ENCODE measurements around the gene IL10RB. TPM values are rescaled to one million over a fixed set of nuclear protein-coding genes. Genes with fewer than 3 reads are reported as not detected.
A peak's percentile ranks its signal among the peaks of the same experiment; 100 is the strongest.
"Not testable (repeated sequence)": the region's sequence is repeated elsewhere in the genome, so short reads cannot be mapped to it uniquely, and the experiment has no call there.

IL10RB gene
- total RNA-seq, 4 donors from 2014 or later, result 13.1 to 23.7 (median 20.5) TPM

DNA sequence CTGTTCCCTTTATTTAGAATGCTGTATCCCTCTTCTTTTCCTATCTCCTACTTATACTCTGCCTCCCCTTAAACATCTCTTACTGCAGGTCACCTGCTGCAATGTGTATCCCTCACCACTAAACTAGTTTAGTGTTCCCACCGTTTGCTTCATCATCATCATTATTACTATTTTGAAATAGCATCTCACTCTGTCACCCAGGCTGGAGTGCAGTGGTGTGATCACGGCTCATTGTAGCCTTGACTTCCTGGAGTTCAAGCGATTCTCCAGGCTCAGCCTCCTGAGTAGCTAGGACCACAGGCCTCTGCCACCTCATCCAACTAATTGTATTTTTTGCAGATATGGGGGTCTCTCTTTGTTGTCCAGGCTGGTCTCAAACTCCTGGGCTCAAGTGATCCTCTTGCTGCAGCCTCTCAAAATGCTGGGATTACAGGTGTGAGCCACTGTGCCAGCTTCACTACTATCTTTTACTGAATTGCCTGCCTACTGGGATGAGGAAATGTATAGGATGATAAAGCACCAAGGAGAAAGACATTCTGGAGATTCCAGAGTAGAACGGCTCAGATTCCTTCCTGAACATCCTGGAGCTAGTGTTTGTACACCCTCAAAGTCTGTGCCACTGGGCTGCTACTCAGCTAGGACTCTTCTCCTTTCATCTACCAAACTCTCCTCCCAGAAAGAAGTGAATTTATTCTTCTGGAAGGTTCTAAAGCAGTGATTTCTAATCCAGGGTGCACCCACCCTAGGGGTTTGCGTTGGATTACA lies 50.0 kb downstream of the IL10RB start:
- no peak for TF ChIP-seq POLR2AphosphoS5 (IDR thresholded peaks at IDR 0.05)
- TF ChIP-seq, protein P1, sequence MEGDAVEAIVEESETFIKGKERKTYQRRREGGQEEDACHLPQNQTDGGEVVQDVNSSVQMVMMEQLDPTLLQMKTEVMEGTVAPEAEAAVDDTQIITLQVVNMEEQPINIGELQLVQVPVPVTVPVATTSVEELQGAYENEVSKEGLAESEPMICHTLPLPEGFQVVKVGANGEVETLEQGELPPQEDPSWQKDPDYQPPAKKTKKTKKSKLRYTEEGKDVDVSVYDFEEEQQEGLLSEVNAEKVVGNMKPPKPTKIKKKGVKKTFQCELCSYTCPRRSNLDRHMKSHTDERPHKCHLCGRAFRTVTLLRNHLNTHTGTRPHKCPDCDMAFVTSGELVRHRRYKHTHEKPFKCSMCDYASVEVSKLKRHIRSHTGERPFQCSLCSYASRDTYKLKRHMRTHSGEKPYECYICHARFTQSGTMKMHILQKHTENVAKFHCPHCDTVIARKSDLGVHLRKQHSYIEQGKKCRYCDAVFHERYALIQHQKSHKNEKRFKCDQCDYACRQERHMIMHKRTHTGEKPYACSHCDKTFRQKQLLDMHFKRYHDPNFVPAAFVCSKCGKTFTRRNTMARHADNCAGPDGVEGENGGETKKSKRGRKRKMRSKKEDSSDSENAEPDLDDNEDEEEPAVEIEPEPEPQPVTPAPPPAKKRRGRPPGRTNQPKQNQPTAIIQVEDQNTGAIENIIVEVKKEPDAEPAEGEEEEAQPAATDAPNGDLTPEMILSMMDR (IDR thresholded peaks at IDR 0.05), result no peak
- TF ChIP-seq EP300 (IDR thresholded peaks at IDR 0.05), result no peak
- no peak for TF ChIP-seq POLR2A (IDR thresholded peaks at IDR 0.05)
- H3K4me3 ChIP-seq, result no peak overlapping the region
- no peak for ATAC-seq
- H3K36me3 ChIP-seq, result no peaks in the 10 kb centered on the region
- H3K27ac ChIP-seq, result no peak overlapping the region
- WGBS, 2 donors (ENCODE audit: low coverage in 1 of 2), result 70 to 78% methylated on average over 5 of the region's 5 CpGs
- H3K27me3 ChIP-seq, result no peaks in the 10 kb centered on the region
- H3K9me3 ChIP-seq, result no peaks in the 10 kb centered on the region
- no peaks in the 10 kb centered on the region for H3K4me1 ChIP-seq

DNA sequence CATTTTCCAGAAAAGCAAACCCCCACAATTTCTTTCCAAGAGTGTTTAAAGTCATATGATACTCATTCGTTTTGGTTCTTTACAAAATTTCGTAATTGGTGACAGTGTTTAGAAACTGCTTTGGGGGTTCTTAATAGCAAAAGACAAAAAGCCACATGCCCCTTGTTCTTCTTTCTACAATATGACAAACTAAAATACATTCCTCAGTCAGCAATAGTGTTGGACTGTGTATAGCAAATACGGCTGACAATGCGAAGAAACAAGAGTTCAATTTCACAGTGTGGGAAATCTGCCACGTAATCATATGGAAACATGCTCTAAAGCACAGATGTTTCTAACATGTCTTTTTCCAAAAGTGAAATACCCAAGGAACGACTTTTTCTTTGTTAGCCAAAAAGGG lies 51.0 kb downstream of the IL10RB start:
- no peak for ATAC-seq
- Histone ChIP-seq H3K4me1 (no peaks in the 10 kb centered on the region), H3K27ac (no peak overlapping the region), H3K9me3 (no peaks in the 10 kb centered on the region), H3K27me3 (no peaks in the 10 kb centered on the region), H3K4me3 (no peak overlapping the region), H3K36me3 (no peaks in the 10 kb centered on the region)
- TF ChIP-seq POLR2A (IDR thresholded peaks at IDR 0.05), result no peak
- TF ChIP-seq, protein P1 (IDR thresholded peaks at IDR 0.05), result no peak
- TF ChIP-seq EP300 (IDR thresholded peaks at IDR 0.05), result no peak
- no peak for TF ChIP-seq POLR2AphosphoS5 (IDR thresholded peaks at IDR 0.05)
- 33 to 39% methylated on average over 6 of the region's 6 CpGs for WGBS, 2 donors (ENCODE audit: low coverage in 1 of 2)

DNA sequence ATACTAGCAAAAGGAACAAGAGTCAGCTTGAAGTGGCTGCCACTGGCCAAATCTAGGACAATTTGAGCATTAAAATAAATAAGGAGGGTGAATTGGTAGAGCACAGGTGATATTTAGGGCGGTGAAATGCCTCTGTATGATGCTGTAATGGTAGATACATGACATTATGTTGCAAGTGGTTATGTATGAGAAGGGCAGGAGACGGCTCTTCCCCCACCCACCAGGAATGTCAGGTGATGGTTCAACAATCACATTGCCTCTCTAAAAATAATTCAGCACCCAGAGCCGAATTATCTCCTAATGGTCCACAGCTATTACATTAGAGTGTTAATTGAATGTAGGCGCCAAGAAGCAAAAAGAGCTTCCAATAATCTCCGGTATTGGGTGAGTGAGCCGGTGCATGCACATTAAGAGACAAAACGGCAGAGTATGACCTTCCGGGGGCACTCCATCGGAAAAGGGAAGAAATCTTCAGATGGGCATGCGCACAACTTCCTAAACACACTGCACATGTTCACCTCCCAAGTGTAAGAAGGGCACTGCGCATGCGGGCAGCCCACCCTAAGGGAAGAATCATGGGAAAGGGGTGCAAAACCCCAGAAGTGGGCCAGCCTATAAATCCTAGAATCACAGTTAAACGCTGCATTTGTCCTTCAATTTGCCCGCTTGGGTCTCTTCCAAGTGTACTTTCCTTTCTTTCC lies 51.8 kb downstream of the IL10RB start:
- H3K27ac ChIP-seq, result no peak overlapping the region
- H3K9me3 ChIP-seq, result no peaks in the 10 kb centered on the region
- H3K4me3 ChIP-seq, result no peak overlapping the region
- H3K4me1 ChIP-seq, result no peaks in the 10 kb centered on the region
- H3K27me3 ChIP-seq, result no peaks in the 10 kb centered on the region
- no peak for ATAC-seq
- no peaks in the 10 kb centered on the region for H3K36me3 ChIP-seq
- 87 to 88% methylated on average over 10 to 12 of the region's 14 CpGs for WGBS, 2 donors (ENCODE audit: low coverage in 1 of 2)
- TF ChIP-seq, protein P1 (IDR thresholded peaks at IDR 0.05), result no peak
- TF ChIP-seq POLR2A (IDR thresholded peaks at IDR 0.05), result no peak
- TF ChIP-seq POLR2AphosphoS5 (IDR thresholded peaks at IDR 0.05), result no peak
- TF ChIP-seq EP300 (IDR thresholded peaks at IDR 0.05), result no peak

DNA sequence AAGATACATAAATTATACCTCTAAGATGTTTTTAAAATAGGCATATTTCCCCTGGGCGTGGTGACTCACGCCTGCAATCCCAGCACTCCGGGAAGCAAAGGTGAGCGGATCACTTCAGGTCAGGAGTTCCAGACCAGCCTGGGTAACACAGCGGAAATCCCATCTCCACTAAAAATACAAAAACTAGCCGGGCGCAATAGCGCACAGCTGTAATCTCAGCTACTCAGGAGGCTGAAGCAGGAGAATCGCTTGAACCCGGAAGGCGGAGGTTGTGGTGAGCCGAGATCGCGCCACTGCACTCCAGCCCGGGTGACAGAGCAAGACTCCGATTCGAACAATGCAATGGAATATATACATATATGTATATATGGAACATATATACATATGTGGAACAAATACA lies 54.8 kb downstream of the IL10RB start:
- H3K36me3 ChIP-seq, H3K9me3 ChIP-seq, H3K27ac ChIP-seq, H3K4me3 ChIP-seq, H3K4me1 ChIP-seq, H3K27me3 ChIP-seq, ATAC-seq: not testable (repeated sequence)
- peak; percentile 47 for TF ChIP-seq POLR2AphosphoS5 (IDR thresholded peaks at IDR 0.05)
- 76 to 77% methylated on average over 6 to 16 of the region's 17 CpGs for WGBS, 2 donors (ENCODE audit: low coverage in 1 of 2)

DNA sequence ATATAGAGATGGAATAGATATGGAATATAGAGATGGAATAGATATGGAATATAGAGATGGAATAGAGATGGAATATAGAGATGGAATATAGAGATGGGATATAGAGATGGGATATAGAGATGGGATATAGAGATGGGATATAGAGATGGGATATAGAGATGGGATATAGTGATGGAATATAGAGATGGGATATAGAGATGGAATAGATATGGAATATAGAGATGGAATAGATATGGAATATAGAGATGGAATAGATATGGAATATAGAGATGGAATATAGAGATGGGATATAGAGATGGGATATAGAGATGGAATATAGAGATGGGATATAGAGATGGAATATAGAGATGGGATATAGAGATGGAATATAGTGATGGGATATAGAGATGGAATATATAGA lies 57.4 kb downstream of the IL10RB start:
- ATAC-seq, H3K27me3 ChIP-seq, H3K9me3 ChIP-seq, H3K36me3 ChIP-seq: not testable (repeated sequence)
- H3K4me1 ChIP-seq, result peaks cover 6 to 22% (median 20%) of the 10 kb centered on the region in 3 donors
- peak overlapping the region in 1 of 2 donors; percentile 98 for H3K4me3 ChIP-seq
- H3K27ac ChIP-seq, result peak overlapping the region in 3 of 4 donors; percentile 98
